ENCODE measurements around the gene APOH.

APOH gene

GRCh38 chr17:66192378-66192687 is 36.9 kb downstream of the APOH start:
- DNase-seq (ENCODE audit: low read depth), result no peak

- peak; percentile 58 for DNase-seq (ENCODE audit: low read depth)
Observed at GRCh38 chr17:66191593-66192377, 37.4 kb downstream of the APOH start, which contains the start of gene CEP112. Gene CEP112, minus strand, starts transcription at chr17:66192133.

GRCh38 chr17:66190738-66191592 is 38.2 kb downstream of the APOH start:
- peak; percentile 82 for DNase-seq (ENCODE audit: low read depth)

GRCh38 chr17:66187718-66188117 is 41.5 kb downstream of the APOH start:
- DNase-seq (ENCODE audit: low read depth), result no peak

GRCh38 chr17:66185862-66186261 is 43.4 kb downstream of the APOH start:
- DNase-seq (ENCODE audit: low read depth), result no peak

GRCh38 chr17:66184392-66184791 is 44.8 kb downstream of the APOH start:
- DNase-seq (ENCODE audit: low read depth), result no peak

GRCh38 chr17:66183529-66183928 is 45.7 kb downstream of the APOH start:
- no peak for DNase-seq (ENCODE audit: low read depth)

GRCh38 chr17:66178642-66179041 is 50.6 kb downstream of the APOH start:
- DNase-seq (ENCODE audit: low read depth), result no peak

- DNase-seq (ENCODE audit: low read depth), result no peak
Observed at GRCh38 chr17:66177048-66177447, 52.2 kb downstream of the APOH start.

GRCh38 chr17:66175892-66176291 is 53.3 kb downstream of the APOH start:
- no peak for DNase-seq (ENCODE audit: low read depth)

- no peak for DNase-seq (ENCODE audit: low read depth)
Observed at GRCh38 chr17:66172691-66173223, 56.5 kb downstream of the APOH start.

- DNase-seq (ENCODE audit: low read depth), result no peak
Observed at GRCh38 chr17:66172144-66172543, 57.1 kb downstream of the APOH start.

GRCh38 chr17:66171692-66172091 is 57.5 kb downstream of the APOH start:
- DNase-seq (ENCODE audit: low read depth), result no peak

- DNase-seq (ENCODE audit: low read depth), result no peak
Observed at GRCh38 chr17:66171172-66171571, 58.0 kb downstream of the APOH start.

- no peak for DNase-seq (ENCODE audit: low read depth)
Observed at GRCh38 chr17:66169839-66170238, 59.4 kb downstream of the APOH start.

GRCh38 chr17:66167189-66167815 is 61.9 kb downstream of the APOH start:
- no peak for DNase-seq (ENCODE audit: low read depth)

GRCh38 chr17:66165537-66166123 is 63.6 kb downstream of the APOH start:
- DNase-seq (ENCODE audit: low read depth), result peak; percentile 62

All from iris pigment epithelial cell (primary cell).